NCI-H446 (cell line): ENCODE results near the gene MUC20.
"Not testable (repeated sequence)": the region's sequence is repeated elsewhere in the genome, so short reads cannot be mapped to it uniquely, and the experiment has no call there.

ENCODE experiments used
- DNase-seq, 2 experiments: peaks; one replicate each; lab custom pipeline; 2025; lab: John Stamatoyannopoulos, UW

MUC20 gene

DNA sequence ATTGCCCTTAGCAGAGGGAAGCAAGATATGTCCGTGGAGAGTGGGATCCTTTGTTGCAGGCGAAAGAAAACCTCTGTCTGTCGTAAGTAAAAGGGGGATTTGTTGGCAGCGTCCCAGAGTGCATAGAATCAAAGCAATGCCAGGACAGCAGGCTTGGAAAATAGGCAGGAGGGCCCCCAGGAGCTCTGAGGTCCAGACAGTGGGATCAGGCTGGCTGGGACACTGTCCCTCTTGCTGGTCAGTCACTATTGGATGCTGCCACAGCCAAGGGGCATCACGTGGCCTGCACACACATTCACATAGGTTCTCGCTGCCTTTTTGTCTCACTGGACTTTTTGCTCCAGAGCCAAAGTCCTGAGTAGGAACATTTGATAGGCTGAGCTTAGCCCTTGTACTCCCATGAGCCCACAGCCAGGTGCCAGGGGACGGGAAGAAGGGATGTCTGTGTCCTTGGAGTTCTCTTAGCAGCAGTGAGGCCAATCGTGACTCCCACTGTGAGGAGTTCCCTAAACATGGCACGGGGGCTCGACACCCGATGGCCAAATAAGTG is 10.7 kb downstream of the MUC20 start:
- no peak for DNase-seq

DNA sequence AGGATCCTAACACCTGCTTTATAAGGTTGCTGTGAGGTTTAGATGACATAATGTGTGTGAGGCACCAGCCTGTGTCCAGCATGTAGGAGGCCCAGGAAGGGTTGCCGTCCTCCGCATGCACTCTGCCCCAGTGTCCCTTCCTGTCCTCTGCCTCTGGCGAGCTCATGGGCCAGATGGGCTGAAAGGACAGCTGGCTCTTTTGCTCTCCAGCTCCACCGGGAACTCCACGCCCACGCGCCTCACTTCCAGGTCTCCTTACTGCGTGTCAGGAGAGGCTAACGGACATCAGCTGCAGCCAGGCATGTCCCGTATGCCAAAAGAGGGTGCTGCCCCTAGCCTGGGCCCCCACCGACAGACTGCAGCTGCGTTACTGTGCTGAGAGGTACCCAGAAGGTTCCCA is 12.2 kb downstream of the MUC20 start:
- DNase-seq, result no peak

DNA sequence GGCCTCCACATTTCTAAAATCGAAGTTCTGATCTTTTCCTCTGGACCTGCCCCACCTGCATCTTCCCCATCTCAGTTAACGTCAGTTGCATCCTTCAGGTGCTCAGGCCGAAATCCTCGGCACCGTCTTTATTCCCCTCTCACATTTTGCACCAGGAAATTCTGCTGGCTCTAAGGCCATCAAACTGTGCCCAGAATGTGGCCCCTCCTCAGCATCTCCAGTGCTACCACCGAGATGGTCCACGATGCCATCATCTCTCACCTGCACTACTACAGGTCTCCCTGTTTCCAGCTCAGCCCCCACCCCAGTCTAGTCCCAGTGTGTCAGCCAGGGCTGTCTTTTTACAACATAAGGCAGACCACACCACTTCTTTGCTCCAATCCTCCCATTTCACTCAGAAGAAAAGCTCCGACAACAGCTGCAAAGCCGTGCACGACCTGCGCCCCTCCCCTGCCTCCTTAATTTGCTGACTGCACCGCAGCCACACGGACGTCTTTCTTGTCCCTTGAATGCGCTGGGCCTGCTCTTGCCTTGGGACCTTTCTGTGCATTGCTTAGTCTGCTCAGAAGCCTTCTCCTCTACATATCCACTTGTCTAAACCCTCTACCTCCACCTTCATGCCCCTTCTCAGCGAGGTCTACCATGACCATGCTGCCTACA is 14.4 kb downstream of the MUC20 start:
- DNase-seq, result no peak

DNA sequence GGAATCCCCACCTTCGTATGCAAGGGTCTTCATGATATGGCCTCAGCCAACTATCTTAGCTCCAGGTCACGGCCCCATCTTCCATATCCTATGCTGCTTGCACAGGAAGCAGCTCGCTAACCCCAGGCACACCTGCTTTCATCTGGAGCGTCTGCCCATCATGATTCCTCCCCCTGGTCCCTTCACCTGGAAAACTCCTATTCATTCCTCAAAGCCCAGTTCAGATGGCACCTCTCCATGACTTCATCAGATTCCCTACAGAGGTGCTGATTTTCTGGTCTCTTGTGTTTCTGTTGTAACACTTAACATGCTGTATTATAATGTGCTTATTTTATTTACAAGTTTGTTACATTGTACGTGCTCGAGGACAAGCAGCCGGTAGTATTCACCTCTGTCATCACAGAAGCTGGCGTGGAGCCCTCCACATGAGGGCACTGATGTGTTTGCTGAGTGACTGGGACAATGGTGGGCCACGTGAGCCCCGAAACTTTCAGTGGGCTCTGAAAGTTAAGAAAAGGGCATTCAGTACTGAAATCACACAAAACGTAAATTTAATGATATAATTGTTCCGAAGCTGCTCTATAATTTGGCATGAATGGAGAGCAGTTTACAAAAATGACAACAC is 16.2 kb downstream of the MUC20 start:
- DNase-seq, result no peak

DNA sequence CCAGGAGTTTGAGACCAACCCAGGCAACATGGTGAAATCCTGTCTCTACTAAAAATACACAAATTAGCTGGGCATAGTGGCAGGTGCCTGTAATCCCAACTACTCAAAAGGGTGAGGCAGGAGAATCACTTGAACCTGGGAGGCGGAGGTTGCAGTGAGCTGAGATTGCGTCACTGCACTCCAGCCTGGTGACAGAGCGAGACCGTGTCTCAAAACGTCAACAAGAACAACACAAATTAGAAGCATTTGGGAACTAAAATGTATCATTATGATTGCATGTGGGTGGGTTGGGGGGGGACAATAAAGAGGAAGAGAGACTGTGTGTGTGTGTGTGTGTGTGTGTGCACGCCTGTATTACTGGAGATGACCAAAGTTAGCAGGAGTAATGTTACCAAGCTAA is 17.0 kb downstream of the MUC20 start:
- DNase-seq, result not testable (repeated sequence)

DNA sequence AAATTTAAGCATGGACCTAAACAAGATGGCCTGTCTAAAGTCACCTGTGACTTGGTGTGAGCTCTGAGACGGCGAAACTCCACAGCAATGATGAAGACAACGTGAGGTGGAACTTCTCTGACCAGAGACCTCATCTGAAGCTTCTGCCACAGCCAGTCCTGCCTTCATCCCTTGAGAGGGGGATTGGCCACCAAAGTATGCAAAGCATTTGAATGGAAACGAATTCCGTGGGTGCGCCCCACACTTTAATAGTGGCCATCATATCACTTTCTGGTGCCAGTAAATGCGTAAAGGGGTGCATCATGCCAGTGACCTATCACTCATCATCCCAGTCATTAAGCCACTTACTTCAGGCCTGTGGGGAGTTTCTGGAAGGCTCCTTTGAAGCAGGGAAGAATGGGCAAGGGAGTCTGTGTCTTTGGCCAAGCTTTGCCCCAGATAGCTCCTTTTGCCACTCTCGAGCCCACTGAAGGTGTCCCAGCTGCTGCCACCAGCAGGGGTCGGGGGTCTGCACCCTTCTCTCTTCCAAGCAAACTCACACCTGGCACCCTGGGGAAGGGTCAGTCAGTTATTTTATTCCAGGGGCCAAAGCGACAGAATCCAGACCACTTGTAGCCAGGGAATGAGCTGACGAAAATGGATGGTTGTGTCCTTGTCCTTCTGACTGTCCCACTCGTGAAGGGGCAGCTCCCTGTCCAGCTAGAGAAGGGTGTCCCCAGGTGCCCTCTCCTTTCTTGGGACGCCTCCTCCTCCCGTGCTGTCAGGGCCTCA is 17.7 kb downstream of the MUC20 start:
- DNase-seq, result no peak

DNA sequence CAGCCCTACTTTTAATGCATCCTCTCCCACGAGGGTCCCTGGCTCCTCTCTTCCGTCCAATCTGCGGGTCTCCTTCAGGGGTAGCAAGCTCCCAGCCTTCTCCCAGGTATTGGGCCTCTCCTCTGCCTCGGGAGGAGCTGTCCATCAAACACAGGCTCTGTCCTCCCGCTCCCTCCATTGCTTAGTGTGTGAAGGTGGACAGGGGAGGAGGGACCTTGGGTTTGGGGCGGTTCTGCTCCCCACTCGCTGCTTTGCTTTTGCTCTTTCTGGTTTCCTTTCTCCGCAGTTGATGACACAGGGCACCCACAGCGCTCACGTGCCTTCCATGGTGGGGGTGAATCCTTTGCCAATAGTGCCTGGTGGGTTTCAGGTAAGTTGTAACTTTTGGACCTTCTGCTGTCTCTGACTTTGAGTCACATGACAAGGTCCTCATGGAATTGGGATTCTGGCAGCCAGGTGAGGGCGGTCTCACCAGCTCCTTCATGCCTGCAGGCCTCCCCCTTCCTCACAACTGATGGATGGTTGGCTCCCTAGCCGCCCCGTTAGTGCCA is 18.9 kb downstream of the MUC20 start:
- DNase-seq, result no peak

DNA sequence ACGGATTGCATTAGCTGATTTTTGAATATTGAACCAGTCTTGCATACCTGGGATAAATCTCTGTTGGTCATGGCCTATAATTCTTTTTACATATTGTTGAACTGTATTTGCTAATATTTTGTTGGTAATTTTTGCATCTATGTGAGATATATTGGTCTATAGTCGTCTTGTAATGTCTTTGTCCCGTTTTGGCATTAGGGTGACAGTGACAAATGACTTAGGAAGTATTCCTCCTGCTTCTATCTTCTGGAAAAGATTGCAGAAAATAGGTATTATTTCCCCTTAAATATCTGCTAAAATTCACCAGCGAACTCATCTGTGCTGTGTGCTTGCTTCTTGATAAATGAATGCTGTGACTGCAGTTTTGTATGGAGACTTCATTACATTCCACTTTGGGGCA is 23.7 kb downstream of the MUC20 start:
- DNase-seq, result no peak

DNA sequence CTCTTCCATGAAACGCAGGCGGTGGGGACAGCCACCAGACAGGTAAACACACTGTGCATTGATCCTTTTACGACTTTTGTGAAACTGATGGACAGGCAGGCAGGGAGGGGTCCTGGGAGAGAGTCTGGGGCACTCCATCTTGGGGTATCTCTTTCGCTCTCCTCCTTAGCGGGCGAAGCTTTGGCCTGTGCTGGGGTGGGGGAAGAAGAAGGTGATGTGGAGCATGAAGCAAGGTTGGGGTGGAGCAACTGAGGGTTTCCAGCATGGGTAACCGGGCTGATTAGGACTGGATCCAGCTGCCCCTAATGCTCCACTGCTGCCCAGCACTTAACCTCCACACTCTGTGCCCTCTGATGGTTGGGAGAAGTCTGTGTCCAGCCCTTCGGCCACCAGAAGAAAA is 25.6 kb downstream of the MUC20 start:
- DNase-seq, result no peak

DNA sequence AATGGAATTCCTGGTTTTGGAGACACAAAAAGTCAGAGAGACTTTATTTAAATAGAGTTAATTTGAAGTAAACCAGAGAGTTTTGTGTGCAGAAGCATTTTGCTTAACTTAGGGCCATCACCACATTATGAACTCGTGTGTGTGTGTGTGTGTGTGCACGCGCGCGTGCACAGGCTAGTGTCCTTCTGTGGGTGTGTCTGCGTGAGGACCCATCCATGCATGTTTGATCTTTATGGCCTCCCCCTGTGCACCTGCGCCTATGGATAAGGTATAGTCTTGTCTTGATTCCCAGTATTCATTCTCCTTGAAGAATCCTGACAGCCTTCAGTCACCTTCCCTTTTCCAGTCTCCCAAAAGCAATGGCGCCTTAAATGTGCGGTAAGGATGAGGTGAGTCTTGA is 26.0 kb downstream of the MUC20 start:
- DNase-seq, result no peak

DNA sequence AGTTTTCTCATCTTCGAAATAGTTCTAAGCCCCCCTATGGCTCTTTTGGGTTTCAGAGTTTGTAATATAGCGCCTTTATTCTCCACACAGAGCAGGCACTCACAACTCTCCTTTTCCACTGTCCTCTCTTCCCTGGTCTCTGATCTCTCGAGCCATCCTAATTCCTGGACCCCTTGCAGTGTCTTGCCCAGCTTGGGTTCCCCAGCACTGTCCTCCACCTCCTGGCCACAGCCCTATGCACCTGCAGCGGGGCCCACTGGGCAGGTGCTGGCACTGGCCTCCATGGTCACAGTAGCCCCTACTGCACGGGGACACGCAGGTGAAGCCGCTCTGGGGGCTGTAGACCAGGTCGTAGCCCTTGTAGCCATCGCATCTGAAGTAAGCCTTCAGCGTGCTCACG is 27.9 kb downstream of the MUC20 start:
- no peak for DNase-seq

DNA sequence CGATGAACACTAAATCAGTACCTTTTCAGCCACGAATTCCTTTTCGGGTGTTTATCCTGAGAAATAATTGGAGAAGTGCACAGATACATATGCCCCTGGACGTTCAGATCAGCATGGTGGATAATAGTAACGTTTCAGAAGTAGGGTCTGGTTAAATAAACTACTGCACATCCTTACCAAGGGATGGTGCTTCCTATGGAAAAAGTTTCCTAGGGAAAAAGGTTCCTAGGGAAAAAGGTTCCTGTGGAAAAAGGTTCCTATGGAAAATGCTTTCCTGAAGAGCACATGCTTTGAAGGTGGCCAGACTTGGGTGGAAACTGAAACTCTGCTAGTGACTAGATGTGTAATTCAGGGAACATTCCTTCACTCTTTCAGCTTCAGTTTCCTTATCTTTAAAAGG is 28.3 kb downstream of the MUC20 start:
- not testable (repeated sequence) for DNase-seq

DNA sequence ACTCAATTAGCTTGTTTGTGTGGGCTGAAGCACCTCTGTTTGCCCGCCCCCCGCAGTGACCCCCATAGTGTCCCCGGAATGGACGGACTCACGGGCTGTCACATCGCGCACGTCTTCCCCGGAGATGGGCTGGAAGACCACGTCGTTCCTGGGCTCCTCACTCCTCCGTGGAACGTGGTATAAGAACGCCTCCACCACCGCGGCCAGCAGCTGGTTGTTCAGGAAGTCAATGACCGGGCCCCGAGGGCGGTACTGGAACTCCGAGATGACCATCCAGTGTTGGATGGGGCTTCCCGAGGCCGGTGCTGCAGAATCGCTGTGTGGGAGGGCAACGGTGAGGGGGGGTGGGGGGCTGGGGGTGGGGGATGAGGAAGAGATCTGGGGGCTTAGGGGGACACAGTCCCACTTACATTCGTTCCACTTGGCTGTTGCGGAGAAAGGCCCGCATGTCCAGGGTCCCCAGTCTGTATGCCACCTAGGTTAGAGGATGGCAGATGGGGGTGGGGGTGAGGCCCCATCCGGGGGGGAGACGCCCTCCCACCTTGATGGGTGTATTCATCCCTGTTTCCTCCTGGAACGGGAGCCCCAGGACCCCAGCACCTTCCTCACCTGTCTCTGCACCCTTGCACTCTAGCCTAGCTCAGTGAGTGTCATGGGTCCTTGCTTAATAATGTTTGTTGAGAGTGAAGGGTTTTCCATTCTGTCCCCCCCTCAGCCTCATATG is 30.2 kb downstream of the MUC20 start:
- no peak for DNase-seq

DNA sequence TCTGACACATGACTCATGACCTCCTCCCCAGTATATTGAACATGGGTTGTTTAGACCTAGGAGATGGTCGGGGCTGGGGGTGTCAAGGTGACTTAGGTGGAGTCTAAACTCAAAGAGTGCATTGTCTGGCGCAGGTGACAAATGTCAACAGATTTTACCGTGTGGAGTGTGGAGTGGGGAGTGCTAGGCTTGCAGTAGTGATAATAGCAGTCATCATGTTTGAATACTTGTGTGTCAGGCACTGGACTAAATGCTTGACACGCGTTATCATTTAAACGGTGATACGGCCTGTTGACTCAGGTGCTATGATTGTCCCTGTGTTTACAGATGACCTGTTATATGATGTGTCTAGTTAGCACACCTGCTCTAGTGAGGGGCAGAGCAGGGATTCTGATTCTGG is 30.8 kb downstream of the MUC20 start:
- DNase-seq, result no peak

DNA sequence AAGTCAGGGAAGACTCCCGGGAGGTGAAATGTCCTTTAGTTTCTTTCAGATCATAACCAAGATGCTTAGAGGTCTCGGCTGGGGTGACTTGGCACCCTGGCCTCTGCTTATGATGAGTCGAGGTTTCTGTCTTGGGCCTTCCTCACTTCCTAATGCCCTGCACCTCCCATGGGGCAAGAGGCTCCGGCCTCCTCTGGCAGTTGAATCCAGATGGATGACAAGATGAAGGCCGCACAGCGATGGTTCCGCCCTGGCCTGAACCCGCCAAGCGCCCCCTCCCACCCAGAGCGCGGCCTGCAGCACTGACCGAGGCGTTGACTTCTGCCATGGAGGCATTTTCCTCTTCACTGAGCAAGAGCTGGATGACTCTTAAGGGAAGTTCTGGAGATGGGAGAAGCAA is 31.3 kb downstream of the MUC20 start:
- DNase-seq, result no peak

DNA sequence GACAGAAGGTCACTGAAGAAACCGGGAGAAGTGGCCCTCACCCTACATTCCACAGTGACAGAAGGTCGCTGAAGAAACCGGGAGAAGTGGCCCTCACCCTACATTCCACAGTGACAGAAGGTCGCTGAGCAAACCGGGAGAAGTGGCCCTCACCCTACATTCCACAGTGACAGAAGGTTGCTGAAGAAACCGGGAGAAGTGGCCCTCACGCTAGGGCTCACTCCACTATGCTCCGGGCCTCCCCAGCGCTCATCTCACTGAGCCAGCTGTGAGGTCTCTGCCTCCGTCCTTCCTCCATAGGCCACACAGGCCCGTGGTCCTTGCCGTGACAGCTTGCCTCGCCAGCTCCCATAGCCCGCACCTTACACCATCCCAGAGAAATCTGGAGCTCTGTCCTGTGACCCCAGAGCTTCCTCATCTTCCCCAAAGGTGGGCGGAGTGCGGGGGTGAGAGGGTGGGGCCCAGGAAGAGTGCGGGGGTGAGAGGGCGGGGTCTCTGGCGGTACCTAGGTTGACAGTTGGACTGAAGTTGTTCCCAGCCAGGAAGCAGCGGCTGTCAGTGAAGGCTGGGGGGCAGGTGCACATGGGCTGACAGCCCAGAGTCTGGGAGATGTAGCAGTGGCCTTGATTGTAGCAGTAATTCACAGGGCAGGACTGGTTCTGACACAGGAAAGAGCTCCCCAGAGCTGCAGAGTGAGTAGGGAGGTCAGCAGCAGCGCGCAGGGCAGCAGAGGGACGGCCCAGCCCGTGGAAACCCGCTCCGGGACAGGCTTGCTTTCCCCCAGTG is 32.0 kb downstream of the MUC20 start:
- no peak for DNase-seq

DNA sequence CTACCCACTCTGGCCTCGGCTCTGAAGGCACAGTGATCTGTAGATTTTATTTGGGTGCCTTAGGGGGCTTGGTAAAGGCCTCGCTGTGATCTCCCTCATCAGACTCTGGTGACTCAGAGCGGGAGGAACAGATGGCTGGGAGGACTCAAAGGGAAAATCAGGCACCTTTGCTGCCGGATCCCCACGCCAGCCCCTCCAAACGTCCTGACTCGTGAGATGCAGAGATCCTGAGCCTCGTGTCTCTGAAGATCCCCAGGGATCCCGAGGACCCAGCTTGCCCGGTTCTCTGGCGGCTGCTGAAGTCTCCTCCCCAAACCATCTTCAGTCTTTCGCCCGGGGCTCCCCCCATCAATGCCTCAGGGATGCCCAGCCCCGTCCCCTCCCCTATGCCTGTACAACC is 32.8 kb downstream of the MUC20 start:
- peak in 1 of 2 experiments; percentile 23 for DNase-seq

DNA sequence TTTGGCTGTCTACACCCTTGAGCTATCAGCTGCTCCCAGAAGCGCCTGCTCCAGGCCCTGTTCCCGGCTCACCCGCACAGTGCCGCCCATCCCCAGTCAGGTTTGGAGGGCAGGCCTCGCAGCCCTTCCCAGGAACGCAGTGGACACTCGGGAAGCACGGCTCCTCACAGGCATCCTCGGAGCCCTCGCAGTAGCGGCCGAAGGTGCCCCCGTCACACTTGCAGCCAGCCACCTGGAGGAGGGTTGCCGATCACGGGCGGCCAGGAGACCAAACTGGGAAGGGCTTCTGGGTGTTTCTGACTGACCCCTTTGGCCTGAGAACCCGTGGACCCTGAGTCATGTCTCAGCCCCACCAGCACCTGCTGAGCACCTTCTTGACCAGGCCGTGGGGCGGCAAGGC is 33.4 kb downstream of the MUC20 start:
- DNase-seq, result no peak

DNA sequence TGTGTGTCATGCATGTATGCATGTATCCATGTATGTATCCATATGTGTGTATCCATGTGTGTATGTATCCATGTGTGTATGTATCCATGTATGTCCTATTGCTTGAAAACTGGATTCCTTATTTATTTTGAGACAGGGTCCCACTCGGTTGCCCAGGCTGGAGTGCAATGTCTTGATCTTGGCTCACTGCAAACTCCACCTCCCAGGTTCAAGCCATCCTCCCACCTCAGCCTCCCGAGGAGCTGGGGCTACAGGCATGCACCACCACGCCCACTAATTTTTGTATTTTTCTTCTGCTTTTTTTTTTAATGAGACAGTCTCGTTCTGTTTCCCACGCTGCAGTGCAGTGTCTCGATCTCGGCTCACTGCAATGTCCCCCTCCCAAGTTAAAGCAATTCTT is 34.1 kb downstream of the MUC20 start:
- no peak for DNase-seq

DNA sequence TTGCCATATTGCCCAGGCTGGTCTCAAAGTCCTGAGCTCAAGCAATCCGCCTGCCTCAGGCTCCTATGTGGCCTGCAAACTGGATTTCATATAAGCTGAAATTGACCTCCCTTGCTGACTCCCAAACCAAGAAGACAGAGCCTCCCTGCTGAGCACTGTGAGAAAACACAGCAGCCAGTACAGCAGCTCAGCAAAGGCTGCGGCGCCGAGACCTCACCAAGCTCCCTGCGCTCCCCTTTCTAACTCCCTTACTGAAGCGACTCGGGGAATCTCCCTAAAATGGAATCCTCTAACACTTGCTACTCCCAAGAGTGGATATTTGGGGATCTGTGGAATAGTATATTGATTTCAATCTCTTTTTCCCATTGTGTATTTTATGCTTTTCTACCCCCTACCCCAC is 34.6 kb downstream of the MUC20 start:
- DNase-seq, result no peak
